H1 (cell line): ENCODE data around the gene RPS3A. TPM values are rescaled to one million over a fixed set of nuclear protein-coding genes. Genes with fewer than 3 reads are reported as not detected.

Experiments
- CTCF ChIA-PET: fragments of 300-600 bp; sonication (Branson Sonifier 250); formaldehyde crosslinking; loops from one replicate; lab custom pipeline; 2021; ENCODE audit not compliant: partially characterized antibody; lab: Charles Lee
- POLR2A ChIA-PET: fragments of 300-600 bp; sonication (Branson Sonifier 250); formaldehyde crosslinking; loops from one replicate; lab custom pipeline; 2021; ENCODE audit warnings: inconsistent platforms; ENCODE audit not compliant: partially characterized antibody; lab: Charles Lee
- DNase-seq, 2 experiments: peaks; one replicate each; pipeline versions ENCODE4 v3.0.0 to v3.0.0-alpha.2; 2010 to 2022; ENCODE audit warnings: low spot score in 2 of 2, low read depth in 1 of 2, mixed read lengths in 1 of 2
- FAIRE-seq: peaks from 2 replicates; lab custom pipeline; 2011; peaks lifted over from hg19 to GRCh38; lab: Jason Lieb, UNC
- H2AFZ ChIP-seq: 2 replicates; pipeline ENCODE4 v1.8.1; 2012; ENCODE audit warnings: low read length, inconsistent platforms
- H2AK5ac ChIP-seq: 2 replicates; pipeline ENCODE4 v1.6.1; 2013; ENCODE audit warnings: low read depth, low read length
- H2BK120ac ChIP-seq: replicated peaks from 2 replicates; pipeline ENCODE3; 2013; ENCODE audit warnings: low read depth, low read length, inconsistent platforms
- H2BK12ac ChIP-seq: 2 replicates; pipeline ENCODE4 v1.6.1; 2013; ENCODE audit warnings: low read depth, low read length
- H2BK15ac ChIP-seq: 2 replicates; pipeline ENCODE4 v1.6.1; 2013; ENCODE audit warnings: low read length
- H2BK20ac ChIP-seq: 2 replicates; pipeline ENCODE4 v1.6.1; 2013; ENCODE audit warnings: low read length
- H2BK5ac ChIP-seq: 2 replicates; pipeline ENCODE4 v1.6.1; 2013; ENCODE audit warnings: low read depth, low read length
- H3K14ac ChIP-seq: 2 replicates; pipeline ENCODE4 v1.6.1; 2013; ENCODE audit warnings: inconsistent platforms; ENCODE audit not compliant: insufficient read length
- H3K18ac ChIP-seq: 2 replicates; pipeline ENCODE4 v1.6.1; 2013; ENCODE audit warnings: low read length; ENCODE audit errors: extremely low read depth
- H3K23ac ChIP-seq: 2 replicates; pipeline ENCODE4 v1.6.1; 2013; ENCODE audit warnings: inconsistent platforms; ENCODE audit not compliant: insufficient read length
- H3K23me2 ChIP-seq: 2 replicates; pipeline ENCODE4 v1.6.1; 2013; ENCODE audit warnings: low read depth, low read length
- H3K27ac ChIP-seq: 2 replicates; pipeline ENCODE4 v1.6.1; 2011; ENCODE audit warnings: low read depth, low read length, inconsistent platforms
- H3K27me3 ChIP-seq, 4 experiments: replicated peaks in 1 of 4; 1 replicate in 1 of 4; 2 replicates in 3 of 4; pipeline versions ENCODE4 v1.6.1 to v1.8.1; 2011 to 2013; ENCODE audit warnings: low read length in 3 of 4, mild to moderate bottlenecking in 3 of 4, inconsistent platforms in 2 of 4, mixed read lengths in 2 of 4, moderate library complexity in 1 of 4; ENCODE audit not compliant: control insufficient read depth in 3 of 4, insufficient read depth in 3 of 4; ENCODE audit errors: extremely low read depth in 1 of 4
- H3K36me3 ChIP-seq, 4 experiments: 2 replicates each; pipeline versions ENCODE4 v1.6.1 to v1.8.1; 2011 to 2013; ENCODE audit warnings: mild to moderate bottlenecking in 4 of 4, low read length in 3 of 4, moderate library complexity in 2 of 4, control low read depth in 1 of 4, inconsistent platforms in 1 of 4; ENCODE audit not compliant: insufficient read depth in 4 of 4, control insufficient read depth in 2 of 4
- H3K4ac ChIP-seq: replicated peaks from 2 replicates; pipeline ENCODE3; 2013; ENCODE audit warnings: low read length, low read depth, mixed read lengths, inconsistent platforms; ENCODE audit not compliant: insufficient read length
- H3K4me1 ChIP-seq, 4 experiments: replicated peaks in 1 of 4; 1 replicate in 1 of 4; 2 replicates in 3 of 4; pipeline versions ENCODE4 v1.6.1 to v1.8.1; 2011 to 2013; ENCODE audit warnings: low read length in 3 of 4, inconsistent platforms in 2 of 4, mixed read lengths in 1 of 4; ENCODE audit not compliant: insufficient read depth in 4 of 4, control insufficient read depth in 3 of 4
- H3K4me2 ChIP-seq, 2 experiments: 2 replicates each; pipeline versions ENCODE4 v1.6.1 to v1.8.1; 2011 to 2013; ENCODE audit warnings: low read depth in 2 of 2, low read length in 2 of 2, control low read depth in 1 of 2, inconsistent platforms in 1 of 2, mild to moderate bottlenecking in 1 of 2; ENCODE audit not compliant: insufficient read depth in 1 of 2
- H3K4me3 ChIP-seq, 4 experiments: fragments of 200-600, 300-600 bp in 1 of 4; sonication (generic), shearing (Covaris generic), sonication (Bioruptor Twin) in 1 of 4; 2 replicates each; pipeline versions ENCODE4 v1.5.1 to v1.8.1; 2011 to 2016; ENCODE audit warnings: low read length in 4 of 4, low read depth in 3 of 4, control low read depth in 2 of 4, inconsistent platforms in 2 of 4, mild to moderate bottlenecking in 2 of 4, mixed read lengths in 1 of 4, moderate library complexity in 1 of 4; ENCODE audit not compliant: insufficient read depth in 2 of 4; ENCODE audit errors: extremely low read depth in 1 of 4
- H3K56ac ChIP-seq: replicated peaks from 2 replicates; pipeline ENCODE3; 2013; ENCODE audit warnings: low read depth, mild to moderate bottlenecking, mixed read lengths, low read length, inconsistent platforms; ENCODE audit not compliant: insufficient read length
- H3K79me1 ChIP-seq: 2 replicates; pipeline ENCODE4 v1.6.1; 2013; ENCODE audit warnings: low read depth, low read length, control low read depth
- H3K79me2 ChIP-seq, 2 experiments: 2 replicates each; pipeline versions ENCODE4 v1.6.1 to v1.8.1; 2012 to 2013; ENCODE audit warnings: low read length in 2 of 2, mild to moderate bottlenecking in 2 of 2, inconsistent platforms in 1 of 2; ENCODE audit not compliant: insufficient read depth in 2 of 2, control insufficient read depth in 1 of 2
- H3K9ac ChIP-seq, 4 experiments: replicated peaks in 1 of 4; 1 replicate in 1 of 4; 2 replicates in 3 of 4; pipeline versions ENCODE4 v1.6.1 to v1.8.1; 2011 to 2013; ENCODE audit warnings: low read depth in 3 of 4, low read length in 3 of 4, control low read depth in 2 of 4, mild to moderate bottlenecking in 2 of 4, moderate library complexity in 2 of 4, inconsistent platforms in 1 of 4; ENCODE audit errors: extremely low read depth in 1 of 4
- H3K9me3 ChIP-seq, 2 experiments: 2 replicates each; pipeline versions ENCODE4 v1.6.1 to v1.8.1; 2012 to 2013; ENCODE audit warnings: mild to moderate bottlenecking in 2 of 2, moderate library complexity in 2 of 2, control low read depth in 1 of 2, inconsistent platforms in 1 of 2, low read depth in 1 of 2, low read length in 1 of 2, mixed read lengths in 1 of 2; ENCODE audit not compliant: insufficient read depth in 2 of 2
- H4K20me1 ChIP-seq, 2 experiments: replicated peaks in 1 of 2; 2 replicates each; pipeline versions ENCODE3 to v1.8.1; 2011 to 2013; ENCODE audit warnings: inconsistent platforms in 2 of 2, low read length in 2 of 2, mild to moderate bottlenecking in 1 of 2; ENCODE audit not compliant: insufficient read depth in 2 of 2, control insufficient read depth in 1 of 2
- H4K5ac ChIP-seq: 2 replicates; pipeline ENCODE4 v1.6.1; 2013; ENCODE audit warnings: low read length, low read depth, mixed read lengths, inconsistent platforms; ENCODE audit not compliant: insufficient read length
- H4K8ac ChIP-seq: 2 replicates; pipeline ENCODE4 v1.8.0; 2013; ENCODE audit warnings: mild to moderate bottlenecking, moderate library complexity, low read length, inconsistent platforms; ENCODE audit not compliant: insufficient read depth; ENCODE audit errors: extremely low read depth
- H4K91ac ChIP-seq: replicated peaks from 2 replicates; pipeline ENCODE3; 2013; ENCODE audit warnings: low read length, mixed read lengths, inconsistent platforms; ENCODE audit not compliant: insufficient read length
- ATF3 ChIP-seq: IDR thresholded peaks from 2 replicates; pipeline ENCODE4 v1.6.1; 2011; ENCODE audit warnings: low read depth, mild to moderate bottlenecking, low read length; ENCODE audit not compliant: insufficient read depth
- BACH1 ChIP-seq: IDR thresholded peaks from 2 replicates; pipeline ENCODE4 v1.6.1; 2012; ENCODE audit warnings: low read length, improper control_type of control experiment
- BCL11A ChIP-seq, 2 experiments: IDR thresholded peaks; one replicate each; pipeline ENCODE4 v1.6.1; 2011; ENCODE audit warnings: low read depth in 2 of 2, low read length in 2 of 2, mild to moderate bottlenecking in 2 of 2
- BRCA1 ChIP-seq: IDR thresholded peaks from 2 replicates; pipeline ENCODE4 v1.6.1; 2012; ENCODE audit warnings: low read depth, low read length, improper control_type of control experiment
- CBX5 ChIP-seq: fragments of 300-800, 300-1000 bp; sonication (generic); IDR thresholded peaks from 2 replicates; pipeline ENCODE4 v1.7.1; 2016; ENCODE audit warnings: antibody characterized with exemption, low read length, low read depth
- EGR1 ChIP-seq: IDR thresholded peaks from 2 replicates; pipeline ENCODE4 v1.6.1; 2011; ENCODE audit warnings: low read depth, low read length, borderline replicate concordance
- EP300 ChIP-seq, 2 experiments: IDR thresholded peaks; 1 replicate in 1 of 2; 2 replicates in 1 of 2; pipeline ENCODE4 v1.6.1; 2011 to 2012; ENCODE audit warnings: low read depth in 2 of 2, low read length in 2 of 2, mild to moderate bottlenecking in 2 of 2, borderline replicate concordance in 1 of 2, inconsistent platforms in 1 of 2, moderate library complexity in 1 of 2
- HDAC6 ChIP-seq: IDR thresholded peaks from one replicate; pipeline ENCODE4 v1.7.1; 2012; ENCODE audit warnings: low read depth, mild to moderate bottlenecking, inconsistent platforms, low read length, moderate library complexity
- NRF1 ChIP-seq: IDR thresholded peaks from 2 replicates; pipeline ENCODE4 v1.6.1; 2011; ENCODE audit warnings: mild to moderate bottlenecking, low read depth, low read length, improper control_type of control experiment
- SRF ChIP-seq: IDR thresholded peaks from 2 replicates; pipeline ENCODE4 v1.6.1; 2011; ENCODE audit warnings: mild to moderate bottlenecking, low read depth, low read length, moderate library complexity
- TAF7 ChIP-seq: optimal IDR thresholded peaks from 2 replicates; pipeline ENCODE3; 2011; ENCODE audit warnings: low read depth, mild to moderate bottlenecking, inconsistent platforms, low read length, moderate library complexity, borderline replicate concordance
- TBP ChIP-seq: IDR thresholded peaks from 2 replicates; pipeline ENCODE4 v1.6.1; 2011; ENCODE audit warnings: low read depth, low read length, improper control_type of control experiment
- TCF12 ChIP-seq: IDR thresholded peaks from 2 replicates; pipeline ENCODE4 v1.6.1; 2011; ENCODE audit warnings: low read depth, mild to moderate bottlenecking, low read length
- polyA plus RNA-seq, 7 experiments: library from polyadenylated mRNA; depleted of rRNA in 3 of 7; stranded (reverse) in 5 of 7; unstranded in 2 of 7; fragments of >200 nt in 5 of 7; fragments of 200-250 nt in 2 of 7; gene quantifications; 1 replicate in 5 of 7; 2 replicates in 1 of 7; 4 replicates in 1 of 7; pipeline versions ENCODE4 v1.2.1 to v1.2.3, GENCODE V29; 2011 to 2013; ENCODE audit warnings: missing spikeins in 2 of 7, mixed read lengths in 2 of 7
- total RNA-seq: library from RNA; stranded (reverse); fragmentation: NEBNext Ultra II Directional; extraction: Animal tissue kit (Norgen Biotek cat#: 25700); gene quantifications from 2 replicates; pipeline ENCODE4 v1.2.1, GENCODE V29; 2021
- TF ChIP-seq, protein P1 (sequence below): IDR thresholded peaks from 2 replicates; pipeline ENCODE4 v1.6.1; 2011; ENCODE audit warnings: low read length, improper control_type of control experiment

Gene RPS3A
- total and polyA plus RNA-seq, 2 of the 8 experiments (the other 6 are each of a cell fraction or from before 2014, with no cell fraction given) = 2,162 to 2,822 TPM

DNA sequence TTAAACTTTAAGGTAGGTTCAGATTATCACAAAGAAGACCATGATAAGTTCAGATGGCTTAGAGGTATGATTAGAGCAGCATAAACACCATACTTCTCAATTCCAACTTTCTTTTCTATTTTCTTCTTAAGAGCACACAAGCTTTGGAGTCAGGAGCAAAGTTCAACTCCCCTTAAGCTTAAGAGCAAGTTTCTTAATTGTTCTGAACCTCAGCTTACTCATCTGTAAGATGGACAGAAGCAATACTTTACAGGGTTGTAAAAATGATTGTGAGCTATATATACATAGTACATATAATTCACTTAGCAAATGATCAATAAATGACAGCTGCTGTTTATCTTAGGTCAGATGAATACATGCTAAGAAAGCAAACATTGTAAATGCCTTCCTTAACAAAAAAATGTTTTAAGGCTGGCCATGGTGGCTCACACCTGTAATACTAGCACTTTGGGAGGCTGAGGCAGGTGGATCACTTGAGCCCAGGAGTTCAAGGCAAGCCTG, 25.0 kb upstream of the RPS3A start:
- H3K27me3 ChIP-seq = no peaks in the 10 kb centered on the region
- H2BK5ac ChIP-seq = no peak overlapping the region
- H3K4ac ChIP-seq = no peak overlapping the region
- no peak overlapping the region for H2AK5ac ChIP-seq
- H4K91ac ChIP-seq = no peak overlapping the region
- ChIA-PET POLR2A (interaction anchor here (1.2 to 1.6 kb wide), 3 partner anchors 24 to 26 kb away, joined by 3 to 5 read pairs (median 4); no protein-coding TSS in a partner anchor), CTCF (interaction anchor here (0.6 to 1.3 kb wide), 4 partner anchors 10 to 1412 kb away, joined by 3 to 6 read pairs (median 4); no protein-coding TSS in a partner anchor)
- H3K9ac ChIP-seq = no peak overlapping the region
- FAIRE-seq = no peak
- no peaks in the 10 kb centered on the region for H3K4me1 ChIP-seq
- H3K18ac ChIP-seq = no peak overlapping the region
- H3K56ac ChIP-seq = no peak overlapping the region
- no peak overlapping the region for H4K5ac ChIP-seq
- H3K9me3 ChIP-seq = no peaks in the 10 kb centered on the region
- H3K14ac ChIP-seq = no peak overlapping the region
- no peak overlapping the region for H3K4me3 ChIP-seq
- H2BK120ac ChIP-seq = no peak overlapping the region
- no peaks in the 10 kb centered on the region for H3K79me1 ChIP-seq
- no peak for DNase-seq
- no peak overlapping the region for H2BK15ac ChIP-seq
- no peak overlapping the region for H3K4me2 ChIP-seq
- H3K79me2 ChIP-seq = no peaks in the 10 kb centered on the region
- H3K36me3 ChIP-seq = no peaks in the 10 kb centered on the region
- no peak overlapping the region for H2BK12ac ChIP-seq
- no peak overlapping the region for H2BK20ac ChIP-seq
- no peaks in the 10 kb centered on the region for H4K20me1 ChIP-seq
- no peaks in the 10 kb centered on the region for H3K23me2 ChIP-seq
- H4K8ac ChIP-seq = no peak overlapping the region
- H3K23ac ChIP-seq = no peak overlapping the region
- no peak overlapping the region for H3K27ac ChIP-seq
- H2AFZ ChIP-seq = no peak overlapping the region
- TF ChIP-seq NRF1 = no peak
- no peak for TF ChIP-seq TBP
- no peak for TF ChIP-seq EGR1
- TF ChIP-seq HDAC6 = no peak
- no peak for TF ChIP-seq EP300 (IDR thresholded peaks at IDR 0.05; ENCODE audit: borderline replicate concordance in 1 of 2, low read depth in 2 of 2, low read length in 2 of 2)
- no peak for TF ChIP-seq TAF7
- no peak for TF ChIP-seq SRF
- no peak for TF ChIP-seq CBX5
- no peak for TF ChIP-seq BRCA1
- TF ChIP-seq TCF12 = no peak
- no peak for TF ChIP-seq BACH1
- TF ChIP-seq, protein P1, sequence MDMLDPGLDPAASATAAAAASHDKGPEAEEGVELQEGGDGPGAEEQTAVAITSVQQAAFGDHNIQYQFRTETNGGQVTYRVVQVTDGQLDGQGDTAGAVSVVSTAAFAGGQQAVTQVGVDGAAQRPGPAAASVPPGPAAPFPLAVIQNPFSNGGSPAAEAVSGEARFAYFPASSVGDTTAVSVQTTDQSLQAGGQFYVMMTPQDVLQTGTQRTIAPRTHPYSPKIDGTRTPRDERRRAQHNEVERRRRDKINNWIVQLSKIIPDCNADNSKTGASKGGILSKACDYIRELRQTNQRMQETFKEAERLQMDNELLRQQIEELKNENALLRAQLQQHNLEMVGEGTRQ = no peak
- no peak for TF ChIP-seq ATF3
- no peak for TF ChIP-seq BCL11A (IDR thresholded peaks at IDR 0.05; ENCODE audit: low read depth in 2 of 2, low read length in 2 of 2)
